A549 (cell line): ENCODE data around the gene LDLRAP1. TPM values are rescaled to one million over a fixed set of nuclear protein-coding genes. Genes with fewer than 3 reads are reported as not detected.

Source experiments
- ATAC-seq, 2 experiments: fragments of 200-7000 bp in 1 of 2; fragments of >200 bp in 1 of 2; cut with Nextera tagmentation in 1 of 2; cut with Tn5 transposase in 1 of 2; 3 replicates each; pipeline versions ENCODE4 v1.8.0 to v1.9.1; 2018 to 2020; ENCODE audit warnings: mild to moderate bottlenecking in 1 of 2, moderate library complexity in 1 of 2
- CTCF ChIA-PET: fragments of 300-600 bp; sonication (Branson Sonifier 250); formaldehyde crosslinking; extraction: SDS; loops from one replicate; lab custom pipeline; 2021; ENCODE audit warnings: antibody characterized with exemption, inconsistent platforms; lab: Yijun Ruan, JAX
- POLR2A ChIA-PET: fragments of 350-600 bp; formaldehyde crosslinking; extraction: SDS; loops from one replicate; lab custom pipeline; 2021; ENCODE audit warnings: antibody characterized with exemption, inconsistent platforms; lab: Yijun Ruan, JAX
- DNase-seq, 2 experiments: peaks; one replicate each; pipeline versions ENCODE4 v3.0.0 to v3.0.0-alpha.2; 2011 to 2016; ENCODE audit warnings: low read depth in 1 of 2, low spot score in 1 of 2
- FAIRE-seq: peaks from 2 replicates; lab custom pipeline; 2011; peaks lifted over from hg19 to GRCh38; lab: Jason Lieb, UNC
- H3K27ac ChIP-seq, 2 experiments: fragments of >200 bp; sonication (Bioruptor Twin); formaldehyde crosslinking; 3 replicates each; pipeline ENCODE4 v1.5.1; 2016 to 2017
- H3K4me1 ChIP-seq: fragments of >200 bp; sonication (Bioruptor Twin); formaldehyde crosslinking; 3 replicates; pipeline ENCODE4 v1.6.1; 2016
- H3K4me2 ChIP-seq: fragments of >200 bp; sonication (Bioruptor Twin); formaldehyde crosslinking; 3 replicates; pipeline ENCODE4 v1.6.1; 2016
- H3K4me3 ChIP-seq: fragments of >200 bp; sonication (Bioruptor Twin); formaldehyde crosslinking; 3 replicates; pipeline ENCODE4 v1.5.1; 2016
- H3K9me3 ChIP-seq: fragments of >200 bp; sonication (Bioruptor Twin); formaldehyde crosslinking; 3 replicates; pipeline ENCODE4 v1.6.1; 2016
- ATOH8 ChIP-seq: fragments of 250-450 bp; sonication (Bioruptor Pico); IDR thresholded peaks from 2 replicates; pipeline ENCODE4 v1.5.0; 2020; ENCODE audit warnings: low read depth, mild to moderate bottlenecking, moderate library complexity
- CBX2 ChIP-seq: fragments of 200-600 bp; sonication (generic); IDR thresholded peaks from 2 replicates; pipeline ENCODE4 v1.6.1; 2016; ENCODE audit warnings: low read depth, mild to moderate bottlenecking, borderline replicate concordance
- CBX8 ChIP-seq: fragments of 200-600 bp; sonication (generic); IDR thresholded peaks from 2 replicates; pipeline ENCODE4 v1.6.1; 2016
- CEBPB ChIP-seq, 2 experiments: fragments of >200 bp in 1 of 2; sonication (Bioruptor Twin) in 1 of 2; formaldehyde crosslinking in 1 of 2; IDR thresholded peaks; 2 replicates each; pipeline ENCODE4 v1.6.1; 2012 to 2016
- CHD2 ChIP-seq: fragments of 150-350 bp; IDR thresholded peaks from 2 replicates; pipeline ENCODE4 v1.6.1; 2014; ENCODE audit warnings: low read length; ENCODE audit not compliant: partially characterized antibody
- CTCF ChIP-seq: fragments of >200 bp; sonication (Bioruptor Twin); formaldehyde crosslinking; IDR thresholded peaks from 3 replicates; pipeline ENCODE4 v1.5.1; 2016
- FOSL2 ChIP-seq, 2 experiments: fragments of 450-650 bp in 1 of 2; fragments of >200 bp in 1 of 2; sonication (Bioruptor Twin) in 1 of 2; formaldehyde crosslinking; IDR thresholded peaks; 2 replicates each; pipeline versions ENCODE4 v1.5.0 to v1.6.1; 2016 to 2020; ENCODE audit warnings: mild to moderate bottlenecking in 1 of 2, moderate library complexity in 1 of 2
- MAX ChIP-seq: IDR thresholded peaks from 2 replicates; pipeline ENCODE4 v1.6.1; 2012
- MAZ ChIP-seq: fragments of 150-350 bp; IDR thresholded peaks from 2 replicates; pipeline ENCODE4 v1.6.1; 2014; ENCODE audit warnings: antibody characterized with exemption, low read depth, low read length, borderline replicate concordance
- MYC ChIP-seq: IDR thresholded peaks from 2 replicates; pipeline ENCODE4 v1.6.1; 2012; ENCODE audit warnings: mild to moderate bottlenecking, inconsistent platforms, low read length, improper control_type of control experiment, borderline replicate concordance
- POLR2A ChIP-seq: IDR thresholded peaks from 2 replicates; pipeline ENCODE4 v1.6.1; 2012; ENCODE audit warnings: mild to moderate bottlenecking, low read length
- REST ChIP-seq: fragments of 200-600 bp; sonication (generic); IDR thresholded peaks from 2 replicates; pipeline ENCODE4 v1.6.1; 2016; ENCODE audit warnings: antibody characterized with exemption, mild to moderate bottlenecking, moderate library complexity
- WGBS: methylation state at CpG from one replicate; pipeline ENCODE4 v1.1.6; 2017; ENCODE audit errors: missing lambda C conversion rate; 5-methylcytosine and 5-hydroxymethylcytosine counted together
- polyA plus RNA-seq, 4 experiments: library from polyadenylated mRNA; depleted of rRNA in 3 of 4; stranded (reverse); fragments of >200 nt; fragmentation: RNase III in 1 of 4; extraction: RNeasy Plus Mini Kit Qiagen cat#74134 plus additional on column Dnase treatment in 1 of 4; gene quantifications; 2 replicates in 3 of 4; 3 replicates in 1 of 4; pipeline ENCODE4 v1.2.3, GENCODE V29; 2011 to 2017

The LDLRAP1 gene
- polyA plus RNA-seq, 2 of the 4 experiments (the other 2 are of a cell fraction), result 7.9 to 10.1 TPM

GRCh38 chr1:25546193-25546592, 2.8 kb downstream of the LDLRAP1 start:
- CTCF ChIA-PET, result interaction anchor here (1.4 to 1.7 kb wide), 2 partner anchors 11 to 27 kb away, joined by 4 read pairs; no protein-coding TSS in a partner anchor
- H3K9me3 ChIP-seq, result no peaks in the 10 kb centered on the region
- TF ChIP-seq CBX8 (no peak), CEBPB (IDR thresholded peaks at IDR 0.05) (no peak), CTCF (no peak), CBX2 (no peak), CHD2 (no peak), MAX (no peak), MYC (no peak), POLR2A (no peak), FOSL2 (IDR thresholded peaks at IDR 0.05) (no peak), FOSL2 (CRISPR knock-in tag; IDR thresholded peaks at IDR 0.05) (no peak), MAZ (no peak), ATOH8 (CRISPR knock-in tag) (no peak), REST (no peak)
- TF ChIP-seq, all 56 proteins: peak for 0
- FAIRE-seq (no peak), ATAC-seq (no peak), DNase-seq (no peak)
- no peak overlapping the region for H3K4me2 ChIP-seq
- 50% methylated on average over 1 of the region's 1 CpG for WGBS
- H3K4me1 ChIP-seq, result peaks cover 14% of the 10 kb centered on the region; the same call in 2 of the 3 replicates
- no peak overlapping the region for H3K4me3 ChIP-seq
- H3K27ac ChIP-seq, result no peak overlapping the region
- POLR2A ChIA-PET, result no interaction called here

GRCh38 chr1:25548601-25549000, 5.2 kb downstream of the LDLRAP1 start:
- H3K9me3 ChIP-seq, result no peaks in the 10 kb centered on the region
- ChIA-PET POLR2A (no interaction called here), CTCF (interaction anchor here (1.1 kb wide), 2 partner anchors 24 to 28 kb away, joined by 6 read pairs; no protein-coding TSS in a partner anchor)
- H3K4me2 ChIP-seq, result no peak overlapping the region
- DNase-seq (no peak), ATAC-seq (no peak), FAIRE-seq (no peak)
- WGBS, result 84% methylated on average over 4 of the region's 4 CpGs
- no peak overlapping the region for H3K27ac ChIP-seq
- no peak for TF ChIP-seq REST
- H3K4me3 ChIP-seq, result no peak overlapping the region
- H3K4me1 ChIP-seq, result peaks cover 11% of the 10 kb centered on the region; the same call in 2 of the 3 replicates
